Loucy (cell line): ENCODE results near the gene SGO2.

Experiments used
- CTCF ChIP-seq: fragments of 200-600 bp; sonication (generic); conservative IDR thresholded peaks from 2 replicates; pipeline ENCODE4 v1.5.1; 2014; ENCODE audit warnings: mild to moderate bottlenecking, antibody characterized with exemption, low read length
- EZH2phosphoT487 ChIP-seq: fragments of 200-600 bp; IDR thresholded peaks from 2 replicates; pipeline ENCODE4 v1.6.1; 2018; ENCODE audit warnings: antibody characterized with exemption, mild to moderate bottlenecking, moderate library complexity, borderline replicate concordance

- TF ChIP-seq CTCF: no peak
- TF ChIP-seq EZH2phosphoT487: no peak
These were observed 58.6 kb downstream of the SGO2 start for GRCh38 chr2:200584639-200585038.
